OCI-LY3 (cell line): ENCODE data around the gene KCNE4.

Experiments
- CTCF ChIP-seq: fragments of 200-600, 300-600 bp; sonication (generic); IDR thresholded peaks from 2 replicates; pipeline ENCODE4 v1.5.1; 2014; ENCODE audit warnings: antibody characterized with exemption, low read length, low read depth
- EZH2phosphoT487 ChIP-seq: fragments of 200-600 bp; shearing (Covaris generic); IDR thresholded peaks from 2 replicates; pipeline ENCODE4 v1.6.1; 2018; ENCODE audit warnings: antibody characterized with exemption, mixed run types, low read depth

GRCh38 chr2:223047260-223047761, 4.7 kb upstream of the KCNE4 start:
- TF ChIP-seq CTCF, result no peak
- TF ChIP-seq EZH2phosphoT487, result no peak
